PC-9 (cell line): ENCODE results near the gene ARMC9. TPM values are rescaled to one million over a fixed set of nuclear protein-coding genes. Genes with fewer than 3 reads are reported as not detected.

Source experiments
- BruUV-seq: library from RNA; stranded (reverse); fragments of 400-500 nt; replicated peaks from 2 replicates; lab custom pipeline; 2021; lab: Mats Ljungman, UMichigan
- CTCF ChIA-PET: fragments of 300-600 bp; sonication (Branson Sonifier 250); formaldehyde crosslinking; loops from one replicate; lab custom pipeline; 2022; ENCODE audit warnings: antibody characterized with exemption; lab: Charles Lee
- POLR2A ChIA-PET: fragments of 300-600 bp; sonication (Branson Sonifier 250); formaldehyde crosslinking; loops from one replicate; lab custom pipeline; 2022; ENCODE audit warnings: antibody characterized with exemption; ENCODE audit not compliant: unreplicated experiment; lab: Charles Lee
- DNase-seq, 2 experiments: peaks; one replicate each; pipeline versions ENCODE4 v3.0.0 to v3.0.0-alpha.2; 2015 to 2022; ENCODE audit warnings: mixed read lengths in 1 of 2
- H2AFZ ChIP-seq: fragments of 200-600 bp; sonication (generic); 2 replicates; pipeline ENCODE4 v1.8.1; 2017; ENCODE audit warnings: antibody characterized with exemption
- H3F3A ChIP-seq: fragments of 200-600 bp; sonication (generic); 2 replicates; pipeline ENCODE4 v1.8.1; 2017; ENCODE audit warnings: antibody characterized with exemption, mild to moderate bottlenecking, low read depth; ENCODE audit not compliant: insufficient read depth
- H3K27ac ChIP-seq: fragments of 200-600 bp; sonication (generic); 2 replicates; pipeline ENCODE4 v1.6.1; 2016; ENCODE audit warnings: mixed run types
- H3K27me3 ChIP-seq: fragments of 200-600 bp; sonication (generic); 2 replicates; pipeline ENCODE4 v1.6.1; 2016; ENCODE audit warnings: low read depth, mixed run types; ENCODE audit not compliant: insufficient read depth
- H3K36me3 ChIP-seq: fragments of 200-600 bp; sonication (generic); 2 replicates; pipeline ENCODE4 v1.6.1; 2016; ENCODE audit warnings: low read depth, mixed run types
- H3K4me1 ChIP-seq: fragments of 200-600 bp; sonication (generic); replicated peaks from 2 replicates; pipeline ENCODE4 v1.6.1; 2016; ENCODE audit warnings: mixed run types; ENCODE audit not compliant: insufficient read depth
- H3K4me2 ChIP-seq: fragments of 200-600 bp; sonication (generic); 2 replicates; pipeline ENCODE4 v1.6.1; 2017; ENCODE audit warnings: mixed run types
- H3K4me3 ChIP-seq: fragments of 200-600 bp; sonication (generic); 2 replicates; pipeline ENCODE4 v1.6.1; 2016; ENCODE audit warnings: mixed run types
- H3K79me2 ChIP-seq: fragments of 200-600 bp; sonication (generic); 2 replicates; pipeline ENCODE4 v1.6.1; 2017; ENCODE audit warnings: low read depth, mixed run types
- H3K9me2 ChIP-seq: fragments of 200-600 bp; sonication (generic); 2 replicates; pipeline ENCODE4 v1.8.1; 2017; ENCODE audit warnings: mild to moderate bottlenecking; ENCODE audit not compliant: insufficient read depth
- H3K9me3 ChIP-seq: fragments of 200-600 bp; sonication (generic); 2 replicates; pipeline ENCODE4 v1.8.1; 2016; ENCODE audit warnings: low read depth; ENCODE audit not compliant: insufficient read depth
- H4K20me1 ChIP-seq: fragments of 200-600 bp; sonication (generic); 2 replicates; pipeline ENCODE4 v1.8.1; 2017; ENCODE audit not compliant: insufficient read depth
- EZH2 ChIP-seq: fragments of 200-600 bp; sonication (generic); IDR thresholded peaks from 2 replicates; pipeline ENCODE4 v1.8.0; 2017; ENCODE audit warnings: antibody characterized with exemption, low read depth
- intact Hi-C: fragments of 100-400 bp; cut with micrococcal nuclease; formaldehyde crosslinking; loops from one replicate; pipeline ENCODE4 v1.10.0; 2022; ENCODE audit not compliant: unreplicated experiment
- total RNA-seq: library from RNA; stranded (reverse); gene quantifications from 2 replicates; pipeline ENCODE4 v1.2.3, GENCODE V29; 2021
- TF ChIP-seq, protein P1 (sequence below): fragments of 200-600 bp; sonication (generic); conservative IDR thresholded peaks from 2 replicates; pipeline ENCODE4 v1.6.1; 2017; ENCODE audit warnings: mixed run types, antibody characterized with exemption, mild to moderate bottlenecking, moderate library complexity

ARMC9 gene
- total RNA-seq, 1 experiment from 2014 or later: 23.4 TPM

DNA sequence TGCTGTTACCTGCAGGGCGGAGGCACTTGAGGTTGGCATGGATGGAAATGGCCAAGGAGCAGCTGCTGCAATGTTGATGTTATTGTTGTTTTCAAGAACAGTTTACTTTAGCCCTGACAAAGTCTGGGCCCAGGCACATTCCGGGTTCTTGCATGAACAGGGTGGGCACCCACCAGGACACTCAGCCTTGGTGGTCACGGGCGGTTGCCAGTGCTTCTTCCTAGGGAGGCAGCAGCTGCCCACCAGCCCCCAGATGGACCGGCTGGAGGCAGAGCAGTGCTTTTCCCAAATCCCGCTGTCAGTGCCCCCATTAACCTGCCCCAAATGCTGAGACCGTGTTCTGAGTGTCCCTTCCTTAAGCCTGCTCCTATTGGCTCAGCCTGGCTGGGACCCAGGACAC is 158.6 kb downstream of the ARMC9 start:
- ChIA-PET POLR2A (no interaction called here), CTCF (no interaction called here)

DNA sequence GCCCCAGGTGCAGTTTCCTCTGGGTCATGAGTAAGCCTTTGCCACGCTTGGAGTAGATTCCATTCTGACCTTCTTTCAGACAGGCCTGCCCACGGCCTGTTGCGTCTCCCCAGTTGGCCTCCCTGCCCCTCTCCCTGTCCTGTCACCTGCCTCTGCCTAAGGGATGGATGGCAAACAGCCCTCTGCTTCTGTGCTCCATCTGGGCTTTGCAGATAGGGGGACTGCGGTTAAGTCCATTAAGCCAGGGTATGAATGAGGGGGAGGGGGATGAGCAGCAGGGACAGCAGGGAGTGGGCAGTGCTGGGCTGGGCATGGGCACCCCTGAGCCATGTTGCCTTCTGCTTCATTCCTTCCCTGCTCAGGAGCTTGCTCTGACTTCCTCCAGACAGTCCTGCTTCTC is 159.5 kb downstream of the ARMC9 start:
- H3K9me2 ChIP-seq: no peaks in the 10 kb centered on the region
- no peaks in the 10 kb centered on the region for H3K9me3 ChIP-seq
- no peaks in the 10 kb centered on the region for H3K27me3 ChIP-seq
- no peak overlapping the region for H3K4me3 ChIP-seq
- no TSS peak for BruUV-seq
- no peak overlapping the region for H2AFZ ChIP-seq
- intact Hi-C loops: no loop called here
- peaks cover 3% of the 10 kb centered on the region; the same call in 1 of the 2 replicates for H3F3A ChIP-seq
- H3K79me2 ChIP-seq: no peaks in the 10 kb centered on the region
- H3K36me3 ChIP-seq: no peaks in the 10 kb centered on the region
- H3K4me1 ChIP-seq: peaks cover 11% of the 10 kb centered on the region
- CTCF ChIA-PET: no interaction called here
- no peak overlapping the region for H3K4me2 ChIP-seq
- H4K20me1 ChIP-seq: no peaks in the 10 kb centered on the region
- no peak for TF ChIP-seq EZH2
- TF ChIP-seq, protein P1, sequence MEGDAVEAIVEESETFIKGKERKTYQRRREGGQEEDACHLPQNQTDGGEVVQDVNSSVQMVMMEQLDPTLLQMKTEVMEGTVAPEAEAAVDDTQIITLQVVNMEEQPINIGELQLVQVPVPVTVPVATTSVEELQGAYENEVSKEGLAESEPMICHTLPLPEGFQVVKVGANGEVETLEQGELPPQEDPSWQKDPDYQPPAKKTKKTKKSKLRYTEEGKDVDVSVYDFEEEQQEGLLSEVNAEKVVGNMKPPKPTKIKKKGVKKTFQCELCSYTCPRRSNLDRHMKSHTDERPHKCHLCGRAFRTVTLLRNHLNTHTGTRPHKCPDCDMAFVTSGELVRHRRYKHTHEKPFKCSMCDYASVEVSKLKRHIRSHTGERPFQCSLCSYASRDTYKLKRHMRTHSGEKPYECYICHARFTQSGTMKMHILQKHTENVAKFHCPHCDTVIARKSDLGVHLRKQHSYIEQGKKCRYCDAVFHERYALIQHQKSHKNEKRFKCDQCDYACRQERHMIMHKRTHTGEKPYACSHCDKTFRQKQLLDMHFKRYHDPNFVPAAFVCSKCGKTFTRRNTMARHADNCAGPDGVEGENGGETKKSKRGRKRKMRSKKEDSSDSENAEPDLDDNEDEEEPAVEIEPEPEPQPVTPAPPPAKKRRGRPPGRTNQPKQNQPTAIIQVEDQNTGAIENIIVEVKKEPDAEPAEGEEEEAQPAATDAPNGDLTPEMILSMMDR: no peak
- no peak overlapping the region for H3K27ac ChIP-seq
- no peak for DNase-seq
- POLR2A ChIA-PET: no interaction called here

More for the DNA sequence above, 158.6 kb downstream of the ARMC9 start:
- DNase-seq: no peak
- intact Hi-C loops: no loop called here
- Histone ChIP-seq H3K4me2 (no peak overlapping the region), H2AFZ (no peak overlapping the region), H3K27me3 (no peaks in the 10 kb centered on the region), H3K4me1 (peaks cover 2% of the 10 kb centered on the region; the same call in 1 of the 2 replicates), H4K20me1 (no peaks in the 10 kb centered on the region), H3F3A (no peaks in the 10 kb centered on the region), H3K9me2 (no peaks in the 10 kb centered on the region), H3K79me2 (no peaks in the 10 kb centered on the region), H3K9me3 (no peaks in the 10 kb centered on the region), H3K27ac (no peak overlapping the region), H3K4me3 (no peak overlapping the region), H3K36me3 (no peaks in the 10 kb centered on the region)
- no TSS peak for BruUV-seq
- no peak for TF ChIP-seq EZH2
- TF ChIP-seq, protein P1: no peak

DNA sequence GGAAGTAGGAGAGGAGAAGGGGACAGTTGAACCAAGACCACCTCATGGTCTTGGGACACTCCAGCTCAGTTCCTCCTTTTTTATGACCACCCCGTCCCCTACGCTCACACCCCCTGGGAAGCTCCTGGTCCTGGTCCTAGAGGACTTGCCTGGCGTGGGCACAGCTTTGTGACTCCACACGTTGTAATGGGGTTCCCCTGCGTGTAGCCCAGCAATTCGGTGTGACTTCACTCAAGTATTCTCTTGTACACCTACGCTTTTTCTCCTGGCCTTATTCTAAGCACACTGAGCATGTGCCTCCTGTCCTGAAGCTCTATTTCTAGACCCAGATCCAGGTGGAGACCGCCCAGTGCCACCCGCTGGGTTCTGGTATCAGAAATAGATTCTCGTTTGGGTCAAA is 161.0 kb downstream of the ARMC9 start:
- Histone ChIP-seq H2AFZ (no peak overlapping the region), H3K9me2 (no peaks in the 10 kb centered on the region), H3K36me3 (no peaks in the 10 kb centered on the region), H3F3A (peaks cover 10% of the 10 kb centered on the region; the same call in 1 of the 2 replicates), H3K4me1 (peaks cover 24% of the 10 kb centered on the region), H3K4me3 (no peak overlapping the region), H3K27ac (no peak overlapping the region), H3K79me2 (no peaks in the 10 kb centered on the region), H3K4me2 (no peak overlapping the region), H3K9me3 (no peaks in the 10 kb centered on the region), H3K27me3 (no peaks in the 10 kb centered on the region), H4K20me1 (no peaks in the 10 kb centered on the region)
- no TSS peak for BruUV-seq
- ChIA-PET POLR2A (no interaction called here), CTCF (interaction anchor here (0.6 kb wide), 2 partner anchors 17 to 29 kb away, joined by 3 read pairs; no protein-coding TSS in a partner anchor)
- no peak for DNase-seq
- intact Hi-C loops: no loop called here
- no peak for TF ChIP-seq EZH2
- TF ChIP-seq, protein P1: no peak
